PC-3 (cell line): ENCODE data around the gene ZNF548. TPM values are rescaled to one million over a fixed set of nuclear protein-coding genes. Genes with fewer than 3 reads are reported as not detected.

ENCODE experiments used
- ATAC-seq: fragments of 200-7000 bp; cut with Tn5 transposase; 2 replicates; pipeline ENCODE4 v1.9.1; 2020; ENCODE audit warnings: mild to moderate bottlenecking, moderate library complexity
- BruUV-seq: library from RNA; stranded (reverse); fragments of 400-500 nt; replicated peaks from 2 replicates; lab custom pipeline; 2021; lab: Mats Ljungman, UMichigan
- CTCF ChIA-PET: fragments of 300-600 bp; sonication (Branson Sonifier 250); formaldehyde crosslinking; loops from one replicate; lab custom pipeline; 2022; ENCODE audit warnings: antibody characterized with exemption; lab: Charles Lee
- POLR2A ChIA-PET: fragments of 300-600 bp; sonication (Branson Sonifier 250); formaldehyde crosslinking; loops from one replicate; lab custom pipeline; 2022; ENCODE audit warnings: antibody characterized with exemption; ENCODE audit not compliant: unreplicated experiment; lab: Charles Lee
- DNase-seq: peaks from one replicate; pipeline ENCODE4 v3.0.0-alpha.2; 2015
- H2AFZ ChIP-seq: fragments of 300-600 bp; sonication (generic); 2 replicates; pipeline ENCODE4 v1.6.0; 2016; ENCODE audit warnings: antibody characterized with exemption, low read length
- H3F3A ChIP-seq: fragments of 300-600 bp; sonication (generic); one replicate; pipeline ENCODE4 v1.6.0; 2017; ENCODE audit warnings: antibody characterized with exemption, low read length, control low read depth, mild to moderate bottlenecking; ENCODE audit not compliant: unreplicated experiment
- H3K27ac ChIP-seq: fragments of 300-600 bp; sonication (generic); 2 replicates; pipeline ENCODE4 v1.5.1; 2016; ENCODE audit warnings: mild to moderate bottlenecking, low read length
- H3K27me3 ChIP-seq: fragments of 300-600 bp; sonication (generic); 2 replicates; pipeline ENCODE4 v1.6.1; 2016; ENCODE audit warnings: low read length, mixed read lengths
- H3K36me3 ChIP-seq: fragments of 300-600 bp; sonication (generic); 2 replicates; pipeline ENCODE4 v1.6.1; 2016; ENCODE audit warnings: low read depth, mixed run types, low read length, mixed read lengths
- H3K4me1 ChIP-seq: fragments of 300-600 bp; sonication (generic); 2 replicates; pipeline ENCODE4 v1.5.1; 2016; ENCODE audit warnings: low read length; ENCODE audit not compliant: insufficient read depth
- H3K4me2 ChIP-seq: fragments of 300-600 bp; sonication (generic); 2 replicates; pipeline ENCODE4 v1.6.0; 2016; ENCODE audit warnings: low read length
- H3K4me3 ChIP-seq: fragments of 300-600 bp; sonication (generic); 2 replicates; pipeline ENCODE4 v1.5.1; 2016; ENCODE audit warnings: mild to moderate bottlenecking, low read length, mixed read lengths
- H3K79me2 ChIP-seq: fragments of 300-600 bp; sonication (generic); 2 replicates; pipeline ENCODE4 v1.6.1; 2017; ENCODE audit warnings: low read length, mixed read lengths
- H3K9ac ChIP-seq: fragments of 300-600 bp; sonication (generic); 2 replicates; pipeline ENCODE4 v1.6.0; 2016; ENCODE audit warnings: mild to moderate bottlenecking, low read length
- H3K9me2 ChIP-seq: fragments of 300-600 bp; sonication (generic); replicated peaks from 2 replicates; pipeline ENCODE4 v1.6.1; 2016; ENCODE audit warnings: mixed run types, low read length, mixed read lengths
- H3K9me3 ChIP-seq: fragments of 300-600 bp; sonication (generic); 2 replicates; pipeline ENCODE4 v1.6.1; 2016; ENCODE audit warnings: low read length, mixed read lengths
- H4K20me1 ChIP-seq: fragments of 300-600 bp; sonication (generic); 2 replicates; pipeline ENCODE4 v1.6.1; 2016; ENCODE audit warnings: low read length, mixed read lengths
- CTCF ChIP-seq: fragments of 300-600 bp; sonication (generic); conservative IDR thresholded peaks from 2 replicates; pipeline ENCODE4 v1.5.1; 2017; ENCODE audit warnings: antibody characterized with exemption, low read depth, mild to moderate bottlenecking, low read length
- EZH2 ChIP-seq: fragments of 300-600 bp; sonication (generic); IDR thresholded peaks from one replicate; pipeline ENCODE4 v1.6.1; 2017; ENCODE audit warnings: antibody characterized with exemption, mild to moderate bottlenecking, low read length; ENCODE audit not compliant: unreplicated experiment
- EZH2phosphoT487 ChIP-seq: fragments of 300-600 bp; sonication (generic); IDR thresholded peaks from 2 replicates; pipeline ENCODE4 v1.6.1; 2018; ENCODE audit warnings: mild to moderate bottlenecking, antibody characterized with exemption, low read length, borderline replicate concordance
- intact Hi-C: fragments of 100-400 bp; cut with micrococcal nuclease; formaldehyde crosslinking; loops from 2 replicates; pipeline ENCODE4 v1.9.0; 2023
- total RNA-seq: library from RNA; depleted of rRNA; stranded (reverse); fragments of >200 nt; gene quantifications from 2 replicates; pipeline ENCODE4 v1.2.3, GENCODE V29; 2014

ZNF548 gene
- total RNA-seq, 1 experiment from 2014 or later: 14.4 TPM

GRCh38 chr19:57438925-57439324, 49.3 kb downstream of the ZNF548 start:
- peaks cover 74% of the 10 kb centered on the region for H3K79me2 ChIP-seq
- no peak overlapping the region for H2AFZ ChIP-seq
- no peak for DNase-seq
- ChIA-PET POLR2A (no interaction called here), CTCF (no interaction called here)
- BruUV-seq: no TSS peak
- intact Hi-C loops: loop anchor here (5.0 kb wide), 1 partner anchor 48 kb away; the partner anchor contains the start of gene ZNF419
- no peaks in the 10 kb centered on the region for H3K9me2 ChIP-seq
- no peak overlapping the region for H3K9ac ChIP-seq
- TF ChIP-seq EZH2: no peak
- no peak for TF ChIP-seq EZH2phosphoT487
- TF ChIP-seq CTCF: no peak
- peaks cover 12% of the 10 kb centered on the region for H3K9me3 ChIP-seq
- no peak overlapping the region for H3K27ac ChIP-seq
- peaks cover 14% of the 10 kb centered on the region for H3K4me1 ChIP-seq
- H3K4me3 ChIP-seq: no peak overlapping the region
- peaks cover 63% of the 10 kb centered on the region for H3K36me3 ChIP-seq
- H3F3A ChIP-seq: no peaks in the 10 kb centered on the region
- no peaks in the 10 kb centered on the region for H4K20me1 ChIP-seq
- H3K4me2 ChIP-seq: no peak overlapping the region
- no peak for ATAC-seq
- H3K27me3 ChIP-seq: no peaks in the 10 kb centered on the region

GRCh38 chr19:57441979-57442752, 52.5 kb downstream of the ZNF548 start:
- ChIA-PET CTCF (no interaction called here), POLR2A (no interaction called here)
- Histone ChIP-seq H2AFZ (no peak overlapping the region), H3K4me3 (no peak overlapping the region), H3K27me3 (no peaks in the 10 kb centered on the region), H3K4me1 (no peaks in the 10 kb centered on the region), H3K9me3 (peaks cover 26% of the 10 kb centered on the region), H3K27ac (no peak overlapping the region), H3K4me2 (no peak overlapping the region), H4K20me1 (no peaks in the 10 kb centered on the region), H3K9me2 (no peaks in the 10 kb centered on the region), H3K9ac (no peak overlapping the region), H3K36me3 (peaks cover 86% of the 10 kb centered on the region), H3K79me2 (peaks cover 55% of the 10 kb centered on the region), H3F3A (no peaks in the 10 kb centered on the region)
- DNase-seq (no peak), ATAC-seq (no peak)
- BruUV-seq: no TSS peak
- intact Hi-C loops: no loop called here
- TF ChIP-seq EZH2phosphoT487 (no peak), CTCF (no peak), EZH2 (no peak)

GRCh38 chr19:57443121-57443696, 53.6 kb downstream of the ZNF548 start:
- Histone ChIP-seq H3K36me3 (peaks cover 79% of the 10 kb centered on the region), H3K4me3 (no peak overlapping the region), H3K4me1 (no peaks in the 10 kb centered on the region), H3K9ac (no peak overlapping the region), H3K9me3 (peaks cover 26% of the 10 kb centered on the region), H3K4me2 (no peak overlapping the region), H3F3A (no peaks in the 10 kb centered on the region), H3K27me3 (no peaks in the 10 kb centered on the region), H3K79me2 (peaks cover 45% of the 10 kb centered on the region), H2AFZ (no peak overlapping the region), H3K27ac (no peak overlapping the region), H3K9me2 (no peaks in the 10 kb centered on the region), H4K20me1 (no peaks in the 10 kb centered on the region)
- intact Hi-C loops: no loop called here
- ATAC-seq (no peak), DNase-seq (no peak)
- POLR2A ChIA-PET: no interaction called here
- CTCF ChIA-PET: no interaction called here
- no peak for TF ChIP-seq CTCF
- TF ChIP-seq EZH2phosphoT487: no peak
- TF ChIP-seq EZH2: no peak
- BruUV-seq: no TSS peak
